ENCODE data around the gene USP10. TPM values are rescaled to one million over a fixed set of nuclear protein-coding genes. Genes with fewer than 3 reads are reported as not detected.

USP10 gene
- total and polyA plus RNA-seq, 2 donors (not counting 3 experiments of a cell fraction or from before 2014, with no cell fraction given): 84.0 to 115 TPM

DNA sequence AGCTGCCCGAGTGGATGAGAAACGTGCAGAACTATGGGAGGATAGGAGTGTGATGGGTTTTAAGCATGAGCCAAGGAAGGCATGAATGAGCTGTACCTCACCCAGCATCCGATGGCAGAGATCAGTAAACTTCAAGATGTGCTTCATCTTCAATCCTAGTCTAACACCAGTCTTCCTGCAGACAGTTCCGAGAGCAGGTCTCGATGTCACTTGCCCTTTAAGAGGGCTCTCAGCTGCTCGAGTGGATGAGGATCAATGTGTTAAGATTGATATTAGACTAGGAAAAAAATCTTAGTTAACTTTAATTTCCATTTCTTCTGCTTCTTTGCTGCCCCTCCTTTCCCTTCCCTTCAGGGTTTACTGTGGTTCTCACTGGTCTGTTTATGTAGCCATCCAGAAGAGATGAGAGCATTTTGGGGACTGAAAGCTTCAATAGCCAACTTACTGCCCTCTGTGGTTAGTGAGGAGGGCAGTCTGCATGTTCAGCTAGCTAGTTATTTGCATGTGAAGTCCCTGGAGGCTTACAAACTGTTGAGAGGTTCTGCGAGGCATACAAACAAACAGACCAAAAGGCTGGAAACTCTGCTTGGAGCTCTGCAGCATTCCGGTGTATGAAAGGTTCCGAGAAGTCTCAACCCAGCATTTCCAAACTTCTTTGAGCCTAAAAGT is 36.2 kb upstream of the USP10 start:
- Histone ChIP-seq H3K9me1 (replicated peaks; ENCODE audit: control insufficient read depth, extremely low read depth, insufficient read depth, low read length) (no peaks in the 10 kb centered on the region), H2AFZ (ENCODE audit: low read depth, low read length) (no peak overlapping the region), H3K79me2 (ENCODE audit: control insufficient read depth, insufficient read depth, low read length) (no peaks in the 10 kb centered on the region), H3K9me3 (replicated peaks; ENCODE audit: control insufficient read depth, insufficient read depth, low read length) (no peaks in the 10 kb centered on the region), H3K4me1 (ENCODE audit: control insufficient read depth, extremely low read depth, insufficient read depth, low read length) (peaks cover 6% of the 10 kb centered on the region), H3K9ac (replicated peaks; ENCODE audit: extremely low read depth, insufficient read depth, low read length) (no peak overlapping the region), H3K27me3 (ENCODE audit: control insufficient read depth in 2 of 2, insufficient read depth in 2 of 2, low read length in 2 of 2) (no peaks in the 10 kb centered on the region), H3K4me2 (ENCODE audit: insufficient read depth, low read length) (no peak overlapping the region), H3K4me3 (replicated peaks in 1 of 3; ENCODE audit: insufficient read depth in 1 of 3, low read depth in 1 of 3, low read length in 3 of 3) (no peak overlapping the region), H3K27ac (ENCODE audit: insufficient read depth, low read depth, low read length) (no peak overlapping the region), H3K36me3 (ENCODE audit: control insufficient read depth in 2 of 2, extremely low read depth in 1 of 2, insufficient read depth in 2 of 2, low read length in 2 of 2) (peaks cover 3 to 34% of the 10 kb centered on the region in 2 experiments), H4K20me1 (replicated peaks; ENCODE audit: control insufficient read depth, extremely low read depth, insufficient read depth, low read length) (no peaks in the 10 kb centered on the region)
- intact Hi-C loops (cut with micrococcal nuclease) (no loop called here), dilution Hi-C loops (cut with MboI; ENCODE audit: extremely low pct_ligation_motif_present, low sequenced_read_pairs) (no loop called here)
- POLR2A ChIA-PET: no interaction called here
- CTCF ChIA-PET: interaction anchor here (0.8 to 6.9 kb wide), 8 partner anchors 9 to 308 kb away, joined by 3 to 66 read pairs (median 4); no protein-coding TSS in a partner anchor
- no TSS peak for BruUV-seq (replicated peaks)
- DNase-seq (ENCODE audit: low read depth, low spot score) (no peak), FAIRE-seq (no peak)
- no peak for TF ChIP-seq MYC (IDR thresholded peaks at IDR 0.05; ENCODE audit: low read depth, low read length)
- TF ChIP-seq, protein P1, sequence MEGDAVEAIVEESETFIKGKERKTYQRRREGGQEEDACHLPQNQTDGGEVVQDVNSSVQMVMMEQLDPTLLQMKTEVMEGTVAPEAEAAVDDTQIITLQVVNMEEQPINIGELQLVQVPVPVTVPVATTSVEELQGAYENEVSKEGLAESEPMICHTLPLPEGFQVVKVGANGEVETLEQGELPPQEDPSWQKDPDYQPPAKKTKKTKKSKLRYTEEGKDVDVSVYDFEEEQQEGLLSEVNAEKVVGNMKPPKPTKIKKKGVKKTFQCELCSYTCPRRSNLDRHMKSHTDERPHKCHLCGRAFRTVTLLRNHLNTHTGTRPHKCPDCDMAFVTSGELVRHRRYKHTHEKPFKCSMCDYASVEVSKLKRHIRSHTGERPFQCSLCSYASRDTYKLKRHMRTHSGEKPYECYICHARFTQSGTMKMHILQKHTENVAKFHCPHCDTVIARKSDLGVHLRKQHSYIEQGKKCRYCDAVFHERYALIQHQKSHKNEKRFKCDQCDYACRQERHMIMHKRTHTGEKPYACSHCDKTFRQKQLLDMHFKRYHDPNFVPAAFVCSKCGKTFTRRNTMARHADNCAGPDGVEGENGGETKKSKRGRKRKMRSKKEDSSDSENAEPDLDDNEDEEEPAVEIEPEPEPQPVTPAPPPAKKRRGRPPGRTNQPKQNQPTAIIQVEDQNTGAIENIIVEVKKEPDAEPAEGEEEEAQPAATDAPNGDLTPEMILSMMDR (IDR thresholded peaks at IDR 0.05; ENCODE audit: extremely low read depth in 1 of 2, insufficient read depth in 1 of 2, low read depth in 1 of 2, low read length in 2 of 2): no peak
- TF ChIP-seq JUN (IDR thresholded peaks at IDR 0.05; ENCODE audit: borderline replicate concordance, insufficient read depth, insufficient read length, low read depth): no peak
- TF ChIP-seq GATA2 (IDR thresholded peaks at IDR 0.05; ENCODE audit: insufficient read depth, insufficient read length, low read depth, low read length): no peak
- TF ChIP-seq, protein P2, sequence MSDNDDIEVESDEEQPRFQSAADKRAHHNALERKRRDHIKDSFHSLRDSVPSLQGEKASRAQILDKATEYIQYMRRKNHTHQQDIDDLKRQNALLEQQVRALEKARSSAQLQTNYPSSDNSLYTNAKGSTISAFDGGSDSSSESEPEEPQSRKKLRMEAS (IDR thresholded peaks at IDR 0.05; ENCODE audit: insufficient read depth, insufficient read length): no peak
- TF ChIP-seq EZH2 (IDR thresholded peaks at IDR 0.05; ENCODE audit: borderline replicate concordance, low read depth, low read length, severe bottlenecking): no peak
- no peak for TF ChIP-seq FOS (IDR thresholded peaks at IDR 0.05; ENCODE audit: borderline replicate concordance, insufficient read depth, low read length)
- no peak for TF ChIP-seq POLR2AphosphoS5 (IDR thresholded peaks at IDR 0.05; ENCODE audit: insufficient read depth, low read depth, low read length)
- TF ChIP-seq POLR2A (IDR thresholded peaks at IDR 0.05; ENCODE audit: low read depth, low read length): no peak

All from endothelial cell of umbilical vein (primary cell).